K562 (cell line): ENCODE measurements around the gene TNFAIP6. TPM values are rescaled to one million over a fixed set of nuclear protein-coding genes. Genes with fewer than 3 reads are reported as not detected.

Experiments
- ARID3B ChIP-seq: fragments of 250-450 bp; sonication (Bioruptor Pico); IDR thresholded peaks from 2 replicates; pipeline ENCODE4 v1.4.0; 2020; ENCODE audit warnings: borderline replicate concordance
- COPS2 ChIP-seq: fragments of 450-650 bp; conservative IDR thresholded peaks from 2 replicates; pipeline ENCODE4 v1.6.1; 2016; ENCODE audit warnings: mild to moderate bottlenecking, moderate library complexity
- CXXC5 ChIP-seq: fragments of 250-450 bp; sonication (Bioruptor Pico); IDR thresholded peaks from 2 replicates; pipeline ENCODE4 v1.8.0; 2022; ENCODE audit warnings: inconsistent platforms, mild to moderate bottlenecking, moderate library complexity
- ESRRA ChIP-seq: fragments of 450-650 bp; IDR thresholded peaks from 2 replicates; pipeline ENCODE4 v1.6.1; 2014; ENCODE audit warnings: low read depth, mild to moderate bottlenecking, moderate library complexity, borderline replicate concordance
- FOS ChIP-seq: IDR thresholded peaks from 3 replicates; pipeline ENCODE4 v1.6.1; 2011; ENCODE audit not compliant: insufficient read length; ENCODE audit errors: extremely low read depth
- FUS ChIP-seq: fragments of 200-400 bp; formaldehyde crosslinking; optimal IDR thresholded peaks from 2 replicates; pipeline ENCODE3; 2017; ENCODE audit warnings: low read depth, low read length
- HNRNPUL1 ChIP-seq: fragments of 200-400 bp; formaldehyde crosslinking; IDR thresholded peaks from 2 replicates; pipeline ENCODE4 v1.6.1; 2017; ENCODE audit warnings: low read length
- KLF1 ChIP-seq: fragments of 450-650 bp; IDR thresholded peaks from 2 replicates; pipeline ENCODE4 v1.6.1; 2016; ENCODE audit warnings: missing genetic modification characterization, missing compliant biosample characterization
- L3MBTL2 ChIP-seq: fragments of 450-650 bp; IDR thresholded peaks from 2 replicates; pipeline ENCODE4 v1.6.1; 2016; ENCODE audit warnings: mild to moderate bottlenecking, moderate library complexity
- MTA3 ChIP-seq: fragments of 450-650 bp; formaldehyde crosslinking; IDR thresholded peaks from 2 replicates; pipeline ENCODE4 v1.6.1; 2017; ENCODE audit warnings: mild to moderate bottlenecking, borderline replicate concordance
- NFIC ChIP-seq: fragments of 450-650 bp; IDR thresholded peaks from 2 replicates; pipeline ENCODE4 v1.6.1; 2017; ENCODE audit warnings: mild to moderate bottlenecking, inconsistent platforms
- NR2C1 ChIP-seq, 2 experiments: fragments of 450-650 bp; IDR thresholded peaks; 2 replicates each; pipeline ENCODE4 v1.6.1; 2017; ENCODE audit warnings: mild to moderate bottlenecking in 2 of 2, antibody characterized with exemption in 1 of 2, inconsistent platforms in 1 of 2, missing compliant biosample characterization in 1 of 2, missing genetic modification characterization in 1 of 2
- POLR2A ChIP-seq: fragments of 450-650 bp; conservative IDR thresholded peaks from 2 replicates; pipeline ENCODE4 v1.6.1; 2016
- POLR2AphosphoS5 ChIP-seq: IDR thresholded peaks from 2 replicates; pipeline ENCODE4 v1.6.1; 2011; ENCODE audit warnings: mild to moderate bottlenecking, low read depth, low read length, moderate library complexity; ENCODE audit not compliant: control insufficient read depth, insufficient read depth
- RAD21 ChIP-seq, 2 experiments: fragments of 250-450 bp in 1 of 2; fragments of 450-650 bp in 1 of 2; sonication (Bioruptor Pico) in 1 of 2; formaldehyde crosslinking in 1 of 2; IDR thresholded peaks in 1 of 2; conservative IDR thresholded peaks in 1 of 2; 2 replicates each; pipeline versions ENCODE4 v1.4.0 to v1.8.0; 2020 to 2022; ENCODE audit warnings: mild to moderate bottlenecking in 2 of 2, moderate library complexity in 1 of 2
- SMAD4 ChIP-seq: fragments of 250-450 bp; sonication (Bioruptor Pico); conservative IDR thresholded peaks from 2 replicates; pipeline ENCODE4 v1.8.0; 2021; ENCODE audit warnings: inconsistent platforms, mild to moderate bottlenecking, moderate library complexity
- SREBF1 ChIP-seq: fragments of 150-350 bp; IDR thresholded peaks from 2 replicates; pipeline ENCODE4 v1.6.1; 2014; ENCODE audit warnings: antibody characterized with exemption, low read depth, low read length, borderline replicate concordance
- TBP ChIP-seq: optimal IDR thresholded peaks from 2 replicates; pipeline ENCODE3; 2011; ENCODE audit warnings: low read depth, low read length, improper control_type of control experiment
- ZNF592 ChIP-seq: fragments of 450-650 bp; IDR thresholded peaks from 2 replicates; pipeline ENCODE4 v1.6.1; 2017; ENCODE audit warnings: antibody characterized with exemption, mild to moderate bottlenecking
- ZNF740 ChIP-seq, 3 experiments: fragments of 200-800 bp in 1 of 3; sonication (Bioruptor generic) in 1 of 3; sonication (generic) in 1 of 3; formaldehyde crosslinking in 1 of 3; IDR thresholded peaks; 2 replicates each; pipeline versions ENCODE4 v1.6.1 to v1.8.0; 2016 to 2022; ENCODE audit warnings: mild to moderate bottlenecking in 2 of 3, missing compliant biosample characterization in 2 of 3, missing genetic modification characterization in 2 of 3, missing genetic modification reagents in 1 of 3
- polyA plus RNA-seq, 8 experiments: library from polyadenylated mRNA; depleted of rRNA in 4 of 8; stranded (reverse) in 5 of 8; unstranded in 3 of 8; fragments of >200 nt; fragmentation: Nextera tagmentation in 2 of 8; fragmentation: Illumina TruSeq in 1 of 8; extraction: Ambion mirVana in 2 of 8; extraction: Trizol in 1 of 8; gene quantifications; 2 replicates each; pipeline versions ENCODE4 v1.2.1 to v1.2.3, GENCODE V29; 2011 to 2014; ENCODE audit warnings: inconsistent platforms in 1 of 8, missing spikeins in 1 of 8
- total RNA-seq, 7 experiments: library from RNA; depleted of rRNA in 6 of 7; stranded (reverse); fragments of >200 nt in 6 of 7; fragmentation: Illumina TruSeq in 2 of 7; extraction: Trizol in 2 of 7; gene quantifications; 2 replicates each; pipeline versions ENCODE4 v1.2.1 to v1.2.3, GENCODE V29; 2011 to 2021; ENCODE audit warnings: low replicate concordance in 1 of 7

Gene TNFAIP6
- total and polyA plus RNA-seq, 9 of the 15 experiments (the other 6 are each of a cell fraction or from before 2014, with no cell fraction given), result 0.07 to 0.28 (median 0.08) TPM; not detected in 6

- TF ChIP-seq MTA3, result 0 out of 2 replicates have a peak, but pooled peaks have one; percentile 36
- TF ChIP-seq ZNF592, result 0 out of 2 replicates have a peak, but pooled peaks have one; percentile 57
- TF ChIP-seq POLR2A, result peak; percentile 73
- TF ChIP-seq HNRNPUL1, result no peak
- peak; percentile 98 for TF ChIP-seq SREBF1
- TF ChIP-seq NR2C1 (IDR thresholded peaks at IDR 0.05), result no peak
- TF ChIP-seq NR2C1 (tag; IDR thresholded peaks at IDR 0.05), result peak; percentile 44
- TF ChIP-seq TBP, result peak; percentile 53
- peak; percentile 51 for TF ChIP-seq L3MBTL2
- peak; percentile 24; the same call in 1 of the 2 replicates for TF ChIP-seq ESRRA
- TF ChIP-seq ZNF740 (CRISPR knock-in tag; IDR thresholded peaks at IDR 0.05), result no peak
- TF ChIP-seq ZNF740 (tag; IDR thresholded peaks at IDR 0.05), result peak in 1 of 2 experiments; percentile 72; a peak in 2 of 4 replicates
- 0 out of 2 replicates have a peak, but pooled peaks have one; percentile 24 for TF ChIP-seq CXXC5 (CRISPR knock-in tag)
- TF ChIP-seq RAD21 (CRISPR knock-in tag; conservative IDR thresholded peaks at IDR 0.05 in 1 of 2, IDR thresholded peaks at IDR 0.05 in 1 of 2), result no peak
- TF ChIP-seq KLF1 (tag), result no peak
- TF ChIP-seq FOS, result peak; percentile 32
- TF ChIP-seq POLR2AphosphoS5, result peak; percentile 38; the same call in 1 of the 2 replicates
- TF ChIP-seq ARID3B, result no peak
- peak; percentile 67 for TF ChIP-seq NFIC
- 0 out of 2 replicates have a peak, but pooled peaks have one; percentile 66 for TF ChIP-seq COPS2
- 0 out of 2 replicates have a peak, but pooled peaks have one; percentile 19 for TF ChIP-seq SMAD4
- no peak for TF ChIP-seq FUS
Measured at GRCh38 chr2:151395509-151396374, 38.4 kb downstream of the TNFAIP6 start (continued).
